ENCODE data around the gene NOS1AP.
"Not testable (repeated sequence)": the region's sequence is repeated elsewhere in the genome, so short reads cannot be mapped to it uniquely, and the experiment has no call there.

NOS1AP gene

GRCh38 chr1:162036163-162036562 lies 33.3 kb upstream of the NOS1AP start:
- no peak for TF ChIP-seq CTCF (IDR thresholded peaks at IDR 0.05; ENCODE audit: control insufficient read depth, extremely low read depth, insufficient read depth)
- no peak for DNase-seq (ENCODE audit: low read depth)
- no peak overlapping the region for H3K4me3 ChIP-seq (ENCODE audit: low read depth, low read length)

- no peak overlapping the region for H3K4me3 ChIP-seq (ENCODE audit: low read depth, low read length)
- no peak for TF ChIP-seq CTCF (IDR thresholded peaks at IDR 0.05; ENCODE audit: control insufficient read depth, extremely low read depth, insufficient read depth)
- DNase-seq (ENCODE audit: low read depth), result no peak
Measured at GRCh38 chr1:162038624-162039023, 30.9 kb upstream of the NOS1AP start.

GRCh38 chr1:162040001-162040400 lies 29.5 kb upstream of the NOS1AP start:
- no peak for DNase-seq (ENCODE audit: low read depth)
- no peak for TF ChIP-seq CTCF (IDR thresholded peaks at IDR 0.05; ENCODE audit: control insufficient read depth, extremely low read depth, insufficient read depth)
- H3K4me3 ChIP-seq (ENCODE audit: low read depth, low read length), result no peak overlapping the region

GRCh38 chr1:162040657-162041056 lies 28.8 kb upstream of the NOS1AP start:
- no peak for DNase-seq (ENCODE audit: low read depth)
- H3K4me3 ChIP-seq (ENCODE audit: low read depth, low read length), result no peak overlapping the region
- TF ChIP-seq CTCF (IDR thresholded peaks at IDR 0.05; ENCODE audit: control insufficient read depth, extremely low read depth, insufficient read depth), result peak; percentile 45; the same call in 1 of the 2 replicates

GRCh38 chr1:162042361-162042760 lies 27.1 kb upstream of the NOS1AP start:
- TF ChIP-seq CTCF (IDR thresholded peaks at IDR 0.05; ENCODE audit: control insufficient read depth, extremely low read depth, insufficient read depth), result no peak
- DNase-seq (ENCODE audit: low read depth), result no peak
- no peak overlapping the region for H3K4me3 ChIP-seq (ENCODE audit: low read depth, low read length)

GRCh38 chr1:162046921-162047320 lies 22.6 kb upstream of the NOS1AP start:
- TF ChIP-seq CTCF (IDR thresholded peaks at IDR 0.05; ENCODE audit: control insufficient read depth, extremely low read depth, insufficient read depth), result no peak
- no peak overlapping the region for H3K4me3 ChIP-seq (ENCODE audit: low read depth, low read length)
- DNase-seq (ENCODE audit: low read depth), result no peak

- not testable (repeated sequence) for H3K4me3 ChIP-seq (ENCODE audit: low read depth, low read length); DNase-seq (ENCODE audit: low read depth)
Measured at GRCh38 chr1:162053949-162054348, 15.5 kb upstream of the NOS1AP start.
